Erythroblast (primary cell): Measurements from ENCODE around the gene NDST1.

ENCODE experiments used
- GATA1 ChIP-seq: IDR thresholded peaks from 2 replicates; pipeline ENCODE4 v1.6.1; 2011; ENCODE audit warnings: low read depth, mild to moderate bottlenecking, control low read depth, low read length, moderate library complexity
- POLR2A ChIP-seq: IDR thresholded peaks from 2 replicates; pipeline ENCODE4 v1.6.1; 2011; ENCODE audit warnings: mild to moderate bottlenecking, low read length

DNA sequence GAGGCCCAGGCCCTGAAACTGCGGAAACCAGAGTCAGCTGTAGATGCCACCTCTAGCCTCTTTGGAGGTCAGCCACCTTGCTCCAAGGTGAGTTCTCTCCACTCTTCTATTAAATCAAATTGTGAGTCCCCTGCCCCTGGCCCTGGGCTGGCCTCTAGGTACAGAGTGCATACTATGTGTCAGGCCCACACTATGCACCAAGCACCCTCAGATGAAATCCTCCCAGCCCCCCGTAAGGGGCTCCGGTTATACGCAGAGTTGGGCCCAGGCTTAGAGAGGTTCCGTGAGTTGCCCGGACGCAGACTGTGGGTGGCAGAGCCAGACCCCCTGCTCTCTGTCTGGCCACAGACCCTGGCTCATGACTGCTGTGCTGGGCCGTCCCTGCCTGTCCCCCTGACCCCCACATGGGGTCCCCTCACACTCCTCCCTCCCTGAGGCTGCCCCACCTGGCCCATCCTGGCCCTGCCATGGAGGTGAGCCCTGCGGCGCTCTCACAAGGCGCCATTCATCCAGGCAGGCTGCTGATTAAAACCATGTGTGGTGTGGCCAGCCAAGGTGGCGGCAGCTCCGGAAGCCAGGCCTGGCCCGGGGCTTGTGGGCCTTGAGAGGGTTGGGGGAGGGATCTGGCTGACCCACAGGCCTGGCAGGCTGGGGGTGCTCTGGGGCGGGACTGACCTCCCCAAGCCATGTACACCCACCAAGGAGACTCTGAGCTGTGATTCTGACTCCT is 67.1 kb downstream of the NDST1 start:
- TF ChIP-seq POLR2A = no peak
- TF ChIP-seq GATA1 = no peak
